GM12892 (cell line): ENCODE results near the gene S100A8. TPM values are rescaled to one million over a fixed set of nuclear protein-coding genes. Genes with fewer than 3 reads are reported as not detected.

Source experiments
- DNase-seq: peaks from one replicate; pipeline ENCODE4 v3.0.0; 2011; ENCODE audit not compliant: insufficient read length
- FAIRE-seq: peaks from 2 replicates; lab custom pipeline; 2011; peaks lifted over from hg19 to GRCh38; lab: Jason Lieb, UNC
- POLR2A ChIP-seq: IDR thresholded peaks from 2 replicates; pipeline ENCODE4 v1.6.1; 2011; ENCODE audit warnings: low read depth, low read length, control low read depth
- POLR2AphosphoS5 ChIP-seq: IDR thresholded peaks from 2 replicates; pipeline ENCODE4 v1.6.1; 2011; ENCODE audit warnings: low read depth, low read length, control low read depth
- TAF1 ChIP-seq: IDR thresholded peaks from 2 replicates; pipeline ENCODE4 v1.6.1; 2011; ENCODE audit warnings: low read depth, mild to moderate bottlenecking, control low read depth, low read length, borderline replicate concordance
- polyA plus RNA-seq: library from polyadenylated mRNA; unstranded; fragments of >200 nt; gene quantifications from one replicate; pipeline ENCODE4 v1.2.1, GENCODE V29; 2012; ENCODE audit warnings: missing spikeins, inconsistent platforms; ENCODE audit not compliant: missing spikeins

S100A8 gene
- not detected for polyA plus RNA-seq

DNA sequence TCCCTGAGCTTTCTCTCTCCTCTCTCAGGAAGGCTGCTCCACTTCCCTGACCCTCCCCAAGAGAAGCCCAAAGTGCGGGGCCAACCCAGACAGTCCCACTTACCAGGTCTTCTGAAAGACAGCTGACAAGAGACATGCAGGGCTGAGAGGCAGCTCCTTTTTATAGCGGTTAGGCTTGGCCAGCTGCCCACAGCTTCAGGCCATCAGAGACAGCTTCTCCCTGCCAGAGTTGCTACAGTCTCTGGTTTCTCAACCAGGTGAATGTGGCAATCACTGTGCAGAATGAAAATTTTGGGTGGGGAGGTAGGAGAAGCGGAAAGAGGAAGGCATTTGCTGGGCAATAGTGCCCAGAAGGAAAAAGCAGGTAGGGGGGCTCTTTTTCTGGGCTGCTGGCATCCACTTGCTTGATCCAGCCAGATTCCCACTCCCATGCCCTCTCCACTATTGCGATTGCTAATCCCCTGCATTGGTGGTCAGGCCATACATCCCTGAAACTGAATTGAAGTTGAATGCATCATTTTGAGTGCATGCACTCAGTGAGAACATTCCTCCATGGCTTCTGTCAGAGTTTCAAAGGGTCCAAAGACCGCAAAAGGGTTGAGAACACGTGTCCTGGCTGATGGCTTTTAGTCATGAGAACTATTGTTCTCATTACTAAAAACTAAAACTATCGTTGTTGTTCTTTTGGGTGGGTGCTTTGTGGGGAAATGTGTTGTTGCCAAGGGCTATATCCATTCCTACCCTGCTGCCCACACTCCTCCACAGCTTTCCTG, at the start of gene S100A8:
S100A8 (minus strand) TSS at position 136 of the 773 bp plus-strand sequence. CDS start 538 bp downstream, outside the sequence.
- no peak for DNase-seq

GRCh38 chr1:153439273-153439672, 48.4 kb upstream of the S100A8 start:
- no peak for TF ChIP-seq TAF1
- no peak for TF ChIP-seq POLR2A
- FAIRE-seq (no peak), DNase-seq (no peak)

More for the DNA sequence above, at the start of gene S100A8:
- no peak for TF ChIP-seq TAF1
- no peak for FAIRE-seq

DNA sequence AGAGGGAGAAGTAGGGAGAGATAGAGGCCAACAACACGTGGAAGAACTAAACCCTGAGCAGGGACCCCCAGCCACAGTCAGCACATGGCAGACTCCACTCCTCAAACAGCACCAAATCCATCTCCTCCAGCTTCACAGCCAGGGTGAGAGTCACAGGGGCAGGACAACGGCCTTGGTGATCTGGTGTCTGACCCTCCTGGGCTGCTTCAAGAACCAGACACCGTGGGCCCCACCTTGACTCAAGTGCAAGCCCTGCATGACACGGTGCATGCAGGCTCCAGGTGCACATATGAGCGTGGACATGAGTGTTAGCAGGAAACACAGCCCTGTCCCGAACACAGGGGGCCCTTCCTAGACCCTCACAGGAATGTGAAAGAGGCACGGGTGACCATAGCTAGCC, 47.7 kb upstream of the S100A8 start:
- FAIRE-seq (no peak), DNase-seq (no peak)
- no peak for TF ChIP-seq POLR2AphosphoS5
- TF ChIP-seq TAF1: no peak
- TF ChIP-seq POLR2A: no peak

DNA sequence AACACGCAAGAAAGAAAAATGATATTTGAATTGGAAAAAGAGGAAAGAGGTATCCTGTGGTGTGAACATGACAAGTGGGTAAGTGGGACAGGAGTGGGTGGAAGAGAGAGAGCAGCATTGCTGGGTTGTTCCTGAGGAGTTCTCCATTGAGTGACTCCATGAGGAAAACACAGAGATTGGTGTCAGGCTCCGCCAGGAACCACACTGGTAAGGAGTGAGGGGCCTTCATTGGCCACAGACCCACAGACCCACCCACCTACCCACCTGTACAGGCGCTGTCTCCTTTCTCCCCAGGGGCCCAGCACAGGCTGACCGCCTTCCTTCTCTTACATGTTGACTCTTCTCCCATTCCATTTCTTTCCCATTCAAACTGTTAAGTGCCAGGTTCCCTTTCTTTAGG, 46.4 kb upstream of the S100A8 start:
- TF ChIP-seq POLR2A (no peak), TAF1 (no peak), POLR2AphosphoS5 (no peak)
- DNase-seq (no peak), FAIRE-seq (no peak)

- TF ChIP-seq POLR2AphosphoS5 (no peak), TAF1 (no peak), POLR2A (no peak)
- no peak for FAIRE-seq
- no peak for DNase-seq
Observed at GRCh38 chr1:153434746-153435455, 44.0 kb upstream of the S100A8 start.

- TF ChIP-seq POLR2AphosphoS5: no peak
- TF ChIP-seq TAF1: no peak
- no peak for TF ChIP-seq POLR2A
- FAIRE-seq: no peak
Observed at GRCh38 chr1:153432874-153433681, 42.2 kb upstream of the S100A8 start.

DNA sequence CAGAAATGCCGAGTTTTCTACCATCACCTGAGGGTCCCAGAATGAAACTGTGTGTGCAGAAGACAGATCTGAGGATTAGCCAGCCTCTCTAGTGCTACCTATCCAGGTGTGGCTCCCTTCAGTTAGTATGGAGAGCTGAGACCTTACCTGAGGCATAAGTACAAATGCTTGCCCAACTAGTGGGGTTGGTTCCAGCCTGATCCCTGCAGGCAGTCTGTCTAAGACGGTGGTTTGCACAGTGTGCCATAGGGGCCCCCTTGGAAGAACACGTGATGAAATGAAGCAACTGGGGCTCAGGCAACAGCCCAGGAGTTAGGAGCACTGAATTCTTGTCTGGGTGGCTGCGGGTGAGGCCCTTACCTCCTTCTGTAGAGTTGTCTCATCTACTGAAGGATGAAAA, 41.1 kb upstream of the S100A8 start:
- TF ChIP-seq TAF1 (no peak), POLR2A (no peak), POLR2AphosphoS5 (no peak)
- DNase-seq (no peak), FAIRE-seq (no peak)

More at GRCh38 chr1:153432874-153433681, 42.2 kb upstream of the S100A8 start:
- DNase-seq: no peak

- FAIRE-seq: no peak
- TF ChIP-seq TAF1: no peak
- TF ChIP-seq POLR2AphosphoS5: no peak
- TF ChIP-seq POLR2A: no peak
Observed at GRCh38 chr1:153431427-153431826, 40.6 kb upstream of the S100A8 start.

DNA sequence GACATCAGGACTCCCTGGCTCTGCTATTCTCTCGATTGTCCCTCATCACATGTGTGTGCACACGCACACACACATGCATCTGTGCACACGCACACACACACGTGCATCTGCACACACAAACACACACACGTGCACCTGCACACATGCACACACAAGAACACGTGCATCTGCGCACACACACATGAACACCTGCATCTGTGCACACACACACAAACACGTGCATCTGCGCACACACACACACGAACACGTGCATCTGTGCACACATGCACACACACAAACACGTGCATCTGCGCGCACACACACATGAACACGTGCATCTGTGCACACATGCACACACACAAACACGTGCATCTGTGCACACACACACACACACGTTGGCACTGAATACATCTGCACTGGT, 40.1 kb upstream of the S100A8 start:
- FAIRE-seq (no peak), DNase-seq (no peak)
- no peak for TF ChIP-seq POLR2A
- TF ChIP-seq TAF1: no peak
- no peak for TF ChIP-seq POLR2AphosphoS5

More at GRCh38 chr1:153431427-153431826, 40.6 kb upstream of the S100A8 start:
- no peak for DNase-seq

DNA sequence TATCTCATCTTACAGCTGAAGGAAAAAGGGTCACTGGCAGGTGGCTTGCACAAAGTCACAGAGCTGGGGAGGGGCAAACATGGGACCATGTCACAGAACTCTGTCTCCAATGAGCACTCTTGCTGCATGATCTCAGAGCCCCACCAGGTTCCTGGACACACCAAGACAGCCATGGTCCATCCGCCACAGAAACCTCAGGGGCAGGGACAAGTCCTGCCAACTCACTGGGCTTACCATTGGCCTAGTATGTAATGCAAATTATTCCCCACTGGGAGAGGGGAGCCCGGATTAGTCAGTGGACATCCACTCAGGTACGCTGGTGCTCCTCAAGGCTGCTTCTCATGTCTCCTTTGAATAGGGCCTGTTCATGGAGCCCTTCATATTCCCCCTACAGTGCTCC, 39.7 kb upstream of the S100A8 start:
- FAIRE-seq (no peak), DNase-seq (no peak)
- no peak for TF ChIP-seq POLR2A
- TF ChIP-seq POLR2AphosphoS5: no peak
- no peak for TF ChIP-seq TAF1

GRCh38 chr1:153430166-153430553, 39.3 kb upstream of the S100A8 start:
- TF ChIP-seq POLR2AphosphoS5: no peak
- TF ChIP-seq TAF1: no peak
- TF ChIP-seq POLR2A: no peak
- DNase-seq: no peak
- FAIRE-seq: no peak
